ENCODE results near the gene CRISP1.

DNA sequence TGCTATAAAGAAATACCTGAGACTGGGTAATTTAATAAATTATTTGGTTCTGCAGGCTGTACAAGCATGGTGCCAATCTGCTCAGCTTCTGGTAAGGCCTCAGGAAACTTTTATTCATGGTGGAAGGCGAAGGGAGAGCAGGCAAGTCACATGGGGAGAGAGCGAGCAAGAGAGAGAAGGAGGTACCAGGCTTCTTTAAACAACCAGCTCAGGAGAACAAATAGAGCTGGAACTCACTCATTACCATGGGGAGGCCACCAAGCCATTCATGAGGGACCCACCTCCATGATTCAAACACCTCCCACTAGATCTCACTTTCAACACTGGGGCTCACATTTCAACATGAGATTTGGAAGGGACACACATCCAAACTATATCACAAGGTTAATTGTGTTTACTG lies 44.9 kb upstream of the CRISP1 start:
- TF ChIP-seq, protein P1, sequence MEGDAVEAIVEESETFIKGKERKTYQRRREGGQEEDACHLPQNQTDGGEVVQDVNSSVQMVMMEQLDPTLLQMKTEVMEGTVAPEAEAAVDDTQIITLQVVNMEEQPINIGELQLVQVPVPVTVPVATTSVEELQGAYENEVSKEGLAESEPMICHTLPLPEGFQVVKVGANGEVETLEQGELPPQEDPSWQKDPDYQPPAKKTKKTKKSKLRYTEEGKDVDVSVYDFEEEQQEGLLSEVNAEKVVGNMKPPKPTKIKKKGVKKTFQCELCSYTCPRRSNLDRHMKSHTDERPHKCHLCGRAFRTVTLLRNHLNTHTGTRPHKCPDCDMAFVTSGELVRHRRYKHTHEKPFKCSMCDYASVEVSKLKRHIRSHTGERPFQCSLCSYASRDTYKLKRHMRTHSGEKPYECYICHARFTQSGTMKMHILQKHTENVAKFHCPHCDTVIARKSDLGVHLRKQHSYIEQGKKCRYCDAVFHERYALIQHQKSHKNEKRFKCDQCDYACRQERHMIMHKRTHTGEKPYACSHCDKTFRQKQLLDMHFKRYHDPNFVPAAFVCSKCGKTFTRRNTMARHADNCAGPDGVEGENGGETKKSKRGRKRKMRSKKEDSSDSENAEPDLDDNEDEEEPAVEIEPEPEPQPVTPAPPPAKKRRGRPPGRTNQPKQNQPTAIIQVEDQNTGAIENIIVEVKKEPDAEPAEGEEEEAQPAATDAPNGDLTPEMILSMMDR (conservative IDR thresholded peaks at IDR 0.05; ENCODE audit: low read depth, low read length) = no peak
- TF ChIP-seq POLR2A (IDR thresholded peaks at IDR 0.05; ENCODE audit: low read depth, low read length) (no peak), RCOR1 (IDR thresholded peaks at IDR 0.05; ENCODE audit: insufficient replicate concordance, low read length) (no peak), MAFK (IDR thresholded peaks at IDR 0.05; ENCODE audit: low read depth, low read length) (no peak), RFX5 (IDR thresholded peaks at IDR 0.05; ENCODE audit: low read depth, low read length) (no peak), SMC3 (IDR thresholded peaks at IDR 0.05; ENCODE audit: low read depth, low read length) (no peak), NFE2L2 (IDR thresholded peaks at IDR 0.05; ENCODE audit: low read depth, low read length) (no peak), MXI1 (IDR thresholded peaks at IDR 0.05; ENCODE audit: borderline replicate concordance, low read depth, low read length) (no peak), BHLHE40 (IDR thresholded peaks at IDR 0.05; ENCODE audit: low read depth, low read length) (no peak), RAD21 (IDR thresholded peaks at IDR 0.05; ENCODE audit: low read length) (no peak), CHD1 (IDR thresholded peaks at IDR 0.05; ENCODE audit: low read depth, low read length) (no peak), FOS (IDR thresholded peaks at IDR 0.05; ENCODE audit: low read depth, low read length) (no peak), CEBPB (IDR thresholded peaks at IDR 0.05; ENCODE audit: low read depth, low read length) (no peak)
- TF ChIP-seq, protein P2, sequence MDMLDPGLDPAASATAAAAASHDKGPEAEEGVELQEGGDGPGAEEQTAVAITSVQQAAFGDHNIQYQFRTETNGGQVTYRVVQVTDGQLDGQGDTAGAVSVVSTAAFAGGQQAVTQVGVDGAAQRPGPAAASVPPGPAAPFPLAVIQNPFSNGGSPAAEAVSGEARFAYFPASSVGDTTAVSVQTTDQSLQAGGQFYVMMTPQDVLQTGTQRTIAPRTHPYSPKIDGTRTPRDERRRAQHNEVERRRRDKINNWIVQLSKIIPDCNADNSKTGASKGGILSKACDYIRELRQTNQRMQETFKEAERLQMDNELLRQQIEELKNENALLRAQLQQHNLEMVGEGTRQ (IDR thresholded peaks at IDR 0.05; ENCODE audit: low read depth, low read length) = no peak

Data from IMR-90 (cell line).